Stomach (tissue), 9 donors: Measurements from ENCODE around the gene PDE4B. TPM values are rescaled to one million over a fixed set of nuclear protein-coding genes. Genes with fewer than 3 reads are reported as not detected.

ENCODE experiments used
- DNase-seq, 2 donors: peaks; one replicate each; pipeline versions ENCODE4 v3.0.0 to v3.0.0-alpha.2; 2013 to 2019
- H3K27ac ChIP-seq, 5 donors: fragments of 200-600 bp in 4 of 5; sonication (generic) in 4 of 5; one replicate each; pipeline ENCODE4 v1.5.1; 2013 to 2019; ENCODE audit warnings: mild to moderate bottlenecking in 1 of 5, moderate library complexity in 1 of 5
- H3K27me3 ChIP-seq, 3 donors: fragments of 200-600 bp; sonication (generic); one replicate each; pipeline ENCODE4 v1.5.1; 2017 to 2019; ENCODE audit warnings: mixed run types in 1 of 3
- H3K36me3 ChIP-seq, 4 donors: fragments of 200-600 bp; sonication (generic); 1 replicate in 3 of 4; 2 replicates in 1 of 4; pipeline ENCODE4 v1.5.1; 2016 to 2019
- H3K4me1 ChIP-seq, 4 donors: fragments of 200-600 bp; sonication (generic); one replicate each; pipeline ENCODE4 v1.5.1; 2016 to 2019
- H3K4me3 ChIP-seq, 4 donors: fragments of 200-600 bp; sonication (generic) in 3 of 4; one replicate each; pipeline ENCODE4 v1.5.1; 2016 to 2019; ENCODE audit warnings: mild to moderate bottlenecking in 1 of 4
- H3K9me3 ChIP-seq, 4 donors: fragments of 200-600 bp; sonication (generic); one replicate each; pipeline ENCODE4 v1.5.1; 2016 to 2019
- CTCF ChIP-seq, 7 experiments: fragments of 450-650 bp in 4 of 7; fragments of 200-600 bp in 3 of 7; sonication (generic) in 3 of 7; IDR thresholded peaks; one replicate each; pipeline ENCODE4 v1.5.1; 2016 to 2019; ENCODE audit warnings: antibody characterized with exemption in 7 of 7, control low read depth in 2 of 7, mild to moderate bottlenecking in 1 of 7
- EP300 ChIP-seq: sonication (generic); formaldehyde crosslinking; IDR thresholded peaks from one replicate; pipeline ENCODE4 v1.6.1; 2017; ENCODE audit warnings: antibody characterized with exemption
- POLR2A ChIP-seq, 4 donors: fragments of 450-650 bp; IDR thresholded peaks; one replicate each; pipeline ENCODE4 v1.6.1; 2016; ENCODE audit warnings: antibody characterized with exemption in 4 of 4, control low read depth in 2 of 4, mild to moderate bottlenecking in 1 of 4, moderate library complexity in 1 of 4
- POLR2AphosphoS5 ChIP-seq, 3 donors: sonication (generic); formaldehyde crosslinking; IDR thresholded peaks; one replicate each; pipeline ENCODE4 v1.6.1; 2016; ENCODE audit warnings: antibody characterized with exemption in 3 of 3
- WGBS, 5 donors: extraction: QIAGEN DNeasy Blood & Tissue Kit in 3 of 5; methylation state at CpG; one replicate each; pipeline versions ENCODE4 v1.1.5 to v1.1.7; 2013 to 2018; 5-methylcytosine and 5-hydroxymethylcytosine counted together
- intact Hi-C: fragments of 100-400 bp; cut with DNase I; formaldehyde crosslinking; loops from one replicate; pipeline ENCODE4 v1.15.1; 2023; ENCODE audit warnings: low total_unique reads
- polyA plus RNA-seq, 3 donors: library from polyadenylated mRNA; stranded (reverse); fragments of 200-250 nt; gene quantifications; one replicate each; pipeline ENCODE4 v1.2.3, GENCODE V29; 2013
- total RNA-seq, 5 donors: library from RNA; depleted of rRNA; stranded (reverse); fragments of >200 nt; gene quantifications; one replicate each; pipeline versions ENCODE4 v1.1.0 to v1.2.3, GENCODE V29; 2014 to 2016
- donor health status: healthy with polysubstance abuse.
- donor health status: Bipolar disorder and iron deficiency.
- donor health status: healthy.

PDE4B gene
- total and polyA plus RNA-seq, 8 donors, result 0.45 to 34.3 (median 3.2) TPM

- intact Hi-C loops, result no loop called here
- no peak for TF ChIP-seq POLR2AphosphoS5 (IDR thresholded peaks at IDR 0.05)
- no peak for TF ChIP-seq EP300
- TF ChIP-seq POLR2A (IDR thresholded peaks at IDR 0.05), result no peak
- TF ChIP-seq CTCF (IDR thresholded peaks at IDR 0.05), result no peak
- H3K36me3 ChIP-seq, result peaks cover 0 to 84% (median 49%) of the 10 kb centered on the region in 4 donors
- no peak overlapping the region for H3K27ac ChIP-seq
- DNase-seq, result no peak
- peaks cover 6 to 13% (median 10%) of the 10 kb centered on the region in 4 donors for H3K4me1 ChIP-seq
- H3K9me3 ChIP-seq, result no peaks in the 10 kb centered on the region
- no peaks in the 10 kb centered on the region for H3K27me3 ChIP-seq
- no peak overlapping the region for H3K4me3 ChIP-seq
These were observed 574.7 kb downstream of the PDE4B start for GRCh38 chr1:66367369-66367768.

GRCh38 chr1:66368261-66368660 is 575.6 kb downstream of the PDE4B start:
- Histone ChIP-seq H3K4me1 (peaks cover 6 to 22% (median 10%) of the 10 kb centered on the region in 4 donors), H3K36me3 (peaks cover 0 to 80% (median 46%) of the 10 kb centered on the region in 4 donors), H3K27ac (no peak overlapping the region), H3K9me3 (no peaks in the 10 kb centered on the region), H3K4me3 (no peak overlapping the region), H3K27me3 (no peaks in the 10 kb centered on the region)
- no peak for DNase-seq
- TF ChIP-seq CTCF (IDR thresholded peaks at IDR 0.05) (no peak), POLR2A (IDR thresholded peaks at IDR 0.05) (no peak), EP300 (no peak), POLR2AphosphoS5 (IDR thresholded peaks at IDR 0.05) (no peak)
- intact Hi-C loops, result no loop called here
- WGBS, 5 donors, result 79 to 89% (median 82%) methylated on average over 5 of the region's 5 CpGs

- Histone ChIP-seq H3K9me3 (no peaks in the 10 kb centered on the region), H3K36me3 (peaks cover 0 to 61% (median 36%) of the 10 kb centered on the region in 4 donors), H3K4me3 (no peak overlapping the region), H3K4me1 (peaks cover 10 to 45% (median 16%) of the 10 kb centered on the region in 4 donors), H3K27me3 (no peaks in the 10 kb centered on the region), H3K27ac (peak overlapping the region in 2 of 5 donors; percentile 3 to 74)
- intact Hi-C loops, result no loop called here
- WGBS, 5 donors, result 72 to 87% (median 81%) methylated on average over 4 of the region's 4 CpGs
- no peak for DNase-seq
- TF ChIP-seq EP300, result no peak
- TF ChIP-seq CTCF (IDR thresholded peaks at IDR 0.05), result no peak
- no peak for TF ChIP-seq POLR2A (IDR thresholded peaks at IDR 0.05)
- no peak for TF ChIP-seq POLR2AphosphoS5 (IDR thresholded peaks at IDR 0.05)
These were observed 577.8 kb downstream of the PDE4B start for GRCh38 chr1:66370462-66370971.

GRCh38 chr1:66371233-66372005 is 578.7 kb downstream of the PDE4B start:
- Histone ChIP-seq H3K4me1 (peaks cover 10 to 47% (median 16%) of the 10 kb centered on the region in 4 donors), H3K36me3 (peaks cover 0 to 51% (median 29%) of the 10 kb centered on the region in 4 donors), H3K4me3 (no peak overlapping the region), H3K9me3 (no peaks in the 10 kb centered on the region), H3K27ac (peak overlapping the region in 4 of 5 donors; percentile 30 to 74 (median 51)), H3K27me3 (no peaks in the 10 kb centered on the region)
- peak in 1 of 2 donors; percentile 67 for DNase-seq
- 46 to 68% (median 63%) methylated on average over 7 of the region's 7 CpGs for WGBS, 5 donors
- intact Hi-C loops, result no loop called here
- TF ChIP-seq POLR2AphosphoS5 (IDR thresholded peaks at IDR 0.05) (peak in 1 of 3 donors; percentile 4), EP300 (no peak)
